ENCODE results near the gene UBTF. TPM values are rescaled to one million over a fixed set of nuclear protein-coding genes. Genes with fewer than 3 reads are reported as not detected.

The UBTF gene
- total and polyA plus RNA-seq, 9 of the 15 experiments (the other 6 are each of a cell fraction or from before 2014, with no cell fraction given): 1.2 to 113 (median 83.6) TPM

GRCh38 chr17:44233582-44233981 lies 14.1 kb upstream of the UBTF start:
- H3K4me1 ChIP-seq (replicated peaks in 1 of 2; ENCODE audit: control insufficient read depth in 2 of 2, insufficient read depth in 2 of 2, low read length in 2 of 2): peaks cover 6 to 16% of the 10 kb centered on the region in 2 experiments; a peak in 2 of 5 replicates
- no TSS peak for BruUV-seq (replicated peaks)
- H3K27ac ChIP-seq (ENCODE audit: extremely low read depth, low read depth, low read length): no peak overlapping the region
- no peak overlapping the region for H3K4me3 ChIP-seq
- H3K79me2 ChIP-seq (ENCODE audit: control insufficient read depth, insufficient read depth, low read length): no peaks in the 10 kb centered on the region
- FAIRE-seq (no peak), DNase-seq (ENCODE audit: extremely low read depth in 1 of 4, low spot score in 3 of 4) (no peak), ATAC-seq (no peak)
- H3K9me1 ChIP-seq (ENCODE audit: control insufficient read depth, insufficient read depth, low read length): no peaks in the 10 kb centered on the region
- no peak for TF ChIP-seq ZKSCAN8 (CRISPR knock-in tag; IDR thresholded peaks at IDR 0.05)
- peak; percentile 33; the same call in 1 of the 2 replicates for TF ChIP-seq ATF3 (IDR thresholded peaks at IDR 0.05)
- TF ChIP-seq ATF3 (CRISPR knock-in tag; conservative IDR thresholded peaks at IDR 0.05): no peak
- no peak overlapping the region for H2AFZ ChIP-seq (ENCODE audit: low read depth, low read length)
- H3K36me3 ChIP-seq (ENCODE audit: control insufficient read depth, insufficient read depth, low read length): no peaks in the 10 kb centered on the region
- 32% methylated on average over 5 of the region's 5 CpGs for WGBS (ENCODE audit: insufficient coverage, low coverage, missing lambda C conversion rate)
- intact Hi-C loops (cut with micrococcal nuclease) (no loop called here), in situ Hi-C loops (cut with MboI) (no loop called here)
- H3K9me3 ChIP-seq (replicated peaks; ENCODE audit: control insufficient read depth, insufficient read depth, low read depth, low read length): no peaks in the 10 kb centered on the region
- no peaks in the 10 kb centered on the region for H4K20me1 ChIP-seq (replicated peaks; ENCODE audit: control insufficient read depth, insufficient read depth, low read length)
- ChIA-PET POLR2A (no interaction called here), CTCF (ENCODE audit: low intra/inter-chr PET ratio) (no interaction called here)
- peak overlapping the region in 1 of 2 experiments; percentile 13; a peak in 1 of 4 replicates for H3K9ac ChIP-seq (ENCODE audit: insufficient read depth in 1 of 2, low read depth in 2 of 2, low read length in 2 of 2)
- H3K4me2 ChIP-seq (ENCODE audit: insufficient read depth, low read length): no peak overlapping the region
- H3K27me3 ChIP-seq (ENCODE audit: control insufficient read depth in 2 of 2, insufficient read depth in 2 of 2, low read length in 2 of 2): no peaks in the 10 kb centered on the region

GRCh38 chr17:44232061-44232460 lies 12.6 kb upstream of the UBTF start:
- H2AFZ ChIP-seq (ENCODE audit: low read depth, low read length): no peak overlapping the region
- H3K9me3 ChIP-seq (replicated peaks; ENCODE audit: control insufficient read depth, insufficient read depth, low read depth, low read length): no peaks in the 10 kb centered on the region
- ChIA-PET POLR2A (interaction anchor here (0.8 kb wide), 1 partner anchor 287 kb away, joined by 3 read pairs; no protein-coding TSS in a partner anchor), CTCF (ENCODE audit: low intra/inter-chr PET ratio) (no interaction called here)
- no peak overlapping the region for H3K4me2 ChIP-seq (ENCODE audit: insufficient read depth, low read length)
- peaks cover 6 to 16% of the 10 kb centered on the region in 2 experiments; a peak in 2 of 5 replicates for H3K4me1 ChIP-seq (replicated peaks in 1 of 2; ENCODE audit: control insufficient read depth in 2 of 2, insufficient read depth in 2 of 2, low read length in 2 of 2)
- BruUV-seq (replicated peaks): no TSS peak
- FAIRE-seq (no peak), ATAC-seq (no peak), DNase-seq (ENCODE audit: extremely low read depth in 1 of 4, low spot score in 3 of 4) (no peak)
- H3K27me3 ChIP-seq (ENCODE audit: control insufficient read depth in 2 of 2, insufficient read depth in 2 of 2, low read length in 2 of 2): no peaks in the 10 kb centered on the region
- no peaks in the 10 kb centered on the region for H3K9me1 ChIP-seq (ENCODE audit: control insufficient read depth, insufficient read depth, low read length)
- no peak overlapping the region for H3K9ac ChIP-seq (ENCODE audit: insufficient read depth in 1 of 2, low read depth in 2 of 2, low read length in 2 of 2)
- H3K79me2 ChIP-seq (ENCODE audit: control insufficient read depth, insufficient read depth, low read length): no peaks in the 10 kb centered on the region
- H3K27ac ChIP-seq (ENCODE audit: extremely low read depth, low read depth, low read length): no peak overlapping the region
- in situ Hi-C loops (cut with MboI) (no loop called here), intact Hi-C loops (cut with micrococcal nuclease) (no loop called here)
- no peaks in the 10 kb centered on the region for H4K20me1 ChIP-seq (replicated peaks; ENCODE audit: control insufficient read depth, insufficient read depth, low read length)
- no peak overlapping the region for H3K4me3 ChIP-seq
- no peaks in the 10 kb centered on the region for H3K36me3 ChIP-seq (ENCODE audit: control insufficient read depth, insufficient read depth, low read length)
- 28% methylated on average over 7 of the region's 7 CpGs for WGBS (ENCODE audit: insufficient coverage, low coverage, missing lambda C conversion rate)
- TF ChIP-seq PREB (CRISPR knock-in tag; IDR thresholded peaks at IDR 0.05) (no peak), ZBTB1 (CRISPR knock-in tag; IDR thresholded peaks at IDR 0.05; ENCODE audit: borderline replicate concordance, low read depth) (no peak), CCNT2 (IDR thresholded peaks at IDR 0.05; ENCODE audit: borderline replicate concordance, extremely low read depth, insufficient read length, low read depth, low read length) (no peak), ZNF445 (CRISPR knock-in tag; IDR thresholded peaks at IDR 0.05; ENCODE audit: low read depth) (no peak), MAFG (tag; conservative IDR thresholded peaks at IDR 0.05) (no peak), RFX7 (CRISPR knock-in tag; IDR thresholded peaks at IDR 0.05) (no peak), ERF (CRISPR knock-in tag; IDR thresholded peaks at IDR 0.05) (no peak), BCLAF1 (IDR thresholded peaks at IDR 0.05; ENCODE audit: borderline replicate concordance in 1 of 2, control insufficient read depth in 1 of 2, low read depth in 2 of 2, low read length in 1 of 2) (no peak)

Data from K562 (cell line).